ENCODE data around the gene MCC.

DNA sequence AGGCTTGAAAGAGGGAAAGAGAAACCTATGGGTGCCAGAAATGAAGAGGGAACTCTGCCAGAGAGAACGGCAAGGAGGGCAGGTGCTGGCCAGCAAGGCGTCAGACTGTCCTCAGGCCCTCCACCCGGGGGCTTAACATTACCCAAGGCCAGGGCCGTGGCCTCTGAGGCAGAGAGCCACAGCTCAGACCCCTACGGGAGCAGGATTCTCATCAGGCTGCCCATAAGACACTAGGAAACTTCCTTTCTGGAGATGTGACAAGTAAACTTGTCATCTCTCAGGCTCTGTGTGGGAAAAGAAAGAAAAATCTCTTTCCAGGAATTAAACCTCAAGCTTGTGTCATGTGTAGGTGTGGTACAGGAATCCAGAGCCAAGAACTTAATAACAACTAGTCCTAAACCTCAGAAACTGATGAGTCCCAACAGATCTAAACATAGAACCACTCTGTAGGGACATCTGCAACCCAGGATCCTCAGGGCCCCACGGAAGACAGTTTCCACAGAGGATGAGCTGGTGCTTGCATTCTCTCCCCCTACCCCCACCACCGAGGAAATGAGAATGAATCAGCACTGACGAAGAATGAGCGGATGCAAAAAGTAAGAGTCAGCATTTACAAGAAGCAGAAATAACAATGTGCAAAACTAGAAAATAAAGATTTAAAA, 437.4 kb downstream of the MCC start:
- no peak for TF ChIP-seq POLR2A (IDR thresholded peaks at IDR 0.05; ENCODE audit: low read length)
- TF ChIP-seq GATA1 (IDR thresholded peaks at IDR 0.05; ENCODE audit: low read depth, low read length), result no peak

Data from erythroblast (primary cell).